ENCODE measurements around the gene ARL10.

Gene ARL10

DNA sequence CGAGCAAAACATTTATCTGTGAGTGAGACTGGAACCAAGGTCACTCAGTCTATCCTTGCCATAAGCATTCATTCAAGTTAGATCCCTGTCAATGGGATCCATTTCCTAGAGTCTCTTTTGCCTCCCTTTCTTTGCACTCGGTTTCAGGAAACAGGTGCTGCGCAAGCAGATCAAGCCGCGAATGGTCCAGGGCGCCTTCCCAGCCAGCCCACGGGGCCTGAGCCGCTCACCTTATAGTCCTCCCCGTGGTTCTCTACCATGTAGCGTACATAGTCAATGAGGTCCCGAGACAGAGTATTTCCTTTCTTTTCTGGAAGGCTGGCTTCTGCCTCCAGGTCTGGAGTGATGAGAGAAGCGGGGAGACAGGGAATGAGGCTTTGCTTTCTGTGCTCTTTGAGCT lies 19.7 kb downstream of the ARL10 start:
- Histone ChIP-seq H3K36me3 (ENCODE audit: control insufficient read depth, insufficient read depth, low read length) (no peaks in the 10 kb centered on the region), H3K4me1 (ENCODE audit: control insufficient read depth, insufficient read depth, low read length) (peaks cover 13% of the 10 kb centered on the region)

DNA sequence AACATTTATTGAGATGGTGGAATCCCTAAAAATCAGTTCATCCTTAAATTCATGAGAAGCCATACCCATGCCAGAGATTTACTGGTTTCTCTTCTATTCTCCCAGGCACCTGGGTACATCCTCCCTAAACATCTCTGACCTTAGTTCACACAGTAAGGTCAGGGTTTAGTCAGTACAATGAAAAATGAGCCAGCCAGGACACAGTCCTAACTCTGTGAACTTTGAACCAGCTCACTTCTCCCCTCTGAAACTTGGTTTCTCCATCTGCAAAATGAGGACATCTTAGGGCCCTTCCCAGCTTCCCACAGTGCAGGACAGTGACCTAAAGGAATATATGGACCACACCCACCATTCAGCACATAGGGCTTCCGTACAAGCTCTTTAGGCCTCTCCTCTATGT lies 21.2 kb downstream of the ARL10 start:
- Histone ChIP-seq H3K4me3 (ENCODE audit: low read length) (no peak overlapping the region), H3K9me3 (ENCODE audit: control insufficient read depth, low read length) (no peaks in the 10 kb centered on the region), H3K27me3 (ENCODE audit: control insufficient read depth, insufficient read depth, low read length) (no peaks in the 10 kb centered on the region), H3K36me3 (ENCODE audit: control insufficient read depth, insufficient read depth, low read length) (no peaks in the 10 kb centered on the region), H3K9ac (ENCODE audit: low read length) (no peak overlapping the region), H3K4me1 (ENCODE audit: control insufficient read depth, insufficient read depth, low read length) (peaks cover 13% of the 10 kb centered on the region)

More for the DNA sequence above, 19.7 kb downstream of the ARL10 start:
- Histone ChIP-seq H3K9me3 (ENCODE audit: control insufficient read depth, low read length) (no peaks in the 10 kb centered on the region), H3K9ac (ENCODE audit: low read length) (no peak overlapping the region), H3K4me3 (ENCODE audit: low read length) (no peak overlapping the region), H3K27me3 (ENCODE audit: control insufficient read depth, insufficient read depth, low read length) (no peaks in the 10 kb centered on the region)

- peaks cover 13% of the 10 kb centered on the region for H3K4me1 ChIP-seq (ENCODE audit: control insufficient read depth, insufficient read depth, low read length)
- no peaks in the 10 kb centered on the region for H3K27me3 ChIP-seq (ENCODE audit: control insufficient read depth, insufficient read depth, low read length)
- H3K4me3 ChIP-seq (ENCODE audit: low read length): peak overlapping the region; percentile 95
- no peaks in the 10 kb centered on the region for H3K36me3 ChIP-seq (ENCODE audit: control insufficient read depth, insufficient read depth, low read length)
- H3K9me3 ChIP-seq (ENCODE audit: control insufficient read depth, low read length): no peaks in the 10 kb centered on the region
- peak overlapping the region; percentile 95 for H3K9ac ChIP-seq (ENCODE audit: low read length)
Observed at GRCh38 chr5:176387384-176387925, 22.2 kb downstream of the ARL10 start.

- H3K36me3 ChIP-seq (ENCODE audit: control insufficient read depth, insufficient read depth, low read length): peaks cover 3% of the 10 kb centered on the region
- H3K4me3 ChIP-seq (ENCODE audit: low read length): peak overlapping the region; percentile 95
- peaks cover 13% of the 10 kb centered on the region for H3K4me1 ChIP-seq (ENCODE audit: control insufficient read depth, insufficient read depth, low read length)
- H3K9ac ChIP-seq (ENCODE audit: low read length): peak overlapping the region; percentile 95
- H3K9me3 ChIP-seq (ENCODE audit: control insufficient read depth, low read length): no peaks in the 10 kb centered on the region
- no peaks in the 10 kb centered on the region for H3K27me3 ChIP-seq (ENCODE audit: control insufficient read depth, insufficient read depth, low read length)
Observed at GRCh38 chr5:176388003-176388443, 22.7 kb downstream of the ARL10 start.

DNA sequence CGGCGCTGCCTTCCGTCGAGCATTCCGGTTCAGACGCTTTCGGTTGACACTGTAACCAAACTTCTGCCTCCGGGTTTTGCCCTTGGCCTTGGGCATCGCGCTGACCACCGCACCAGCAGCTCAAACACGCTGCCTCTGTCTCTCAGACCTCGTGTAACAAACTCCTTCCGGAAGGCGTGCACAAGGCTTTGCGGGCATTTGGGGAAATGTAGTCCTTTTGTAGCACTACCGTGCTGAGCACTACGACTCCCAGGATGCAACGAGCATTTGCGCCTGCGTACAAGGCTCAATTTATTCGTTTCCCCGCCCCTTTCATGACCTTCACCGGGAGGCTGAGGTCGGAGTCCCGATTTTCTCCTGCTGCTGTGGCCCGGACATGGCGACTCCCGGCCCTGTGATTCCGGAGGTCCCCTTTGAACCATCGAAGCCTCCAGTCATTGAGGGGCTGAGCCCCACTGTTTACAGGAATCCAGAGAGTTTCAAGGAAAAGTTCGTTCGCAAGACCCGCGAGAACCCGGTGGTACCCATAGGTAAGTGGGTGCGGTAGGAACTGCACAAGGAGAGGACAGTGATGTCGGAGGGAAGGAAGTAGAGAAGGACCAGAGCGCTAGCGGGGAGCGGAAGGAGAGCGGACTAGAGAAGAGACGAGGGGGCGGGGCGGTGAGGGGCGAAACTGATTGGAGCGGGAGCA lies 23.3 kb downstream of the ARL10 start, which contains the start of the genes HIGD2A and NOP16:
HIGD2A (plus strand) TSS at position 308 of the 691 bp plus-strand sequence; CDS start at position 377, 69 bp downstream.
NOP16 (minus strand) TSS at position 155 of the 691 bp plus-strand sequence; CDS start at position 96, 59 bp downstream.
- peak within 1 kb of the TSS; percentile 95 for H3K9ac ChIP-seq (ENCODE audit: low read length)
- H3K36me3 ChIP-seq (ENCODE audit: control insufficient read depth, insufficient read depth, low read length): peaks cover 5% of the 10 kb centered on the region
- peaks cover 13% of the 10 kb centered on the region for H3K4me1 ChIP-seq (ENCODE audit: control insufficient read depth, insufficient read depth, low read length)
- H3K9me3 ChIP-seq (ENCODE audit: control insufficient read depth, low read length): no peaks in the 10 kb centered on the region
- peak within 1 kb of the TSS; percentile 98 for H3K4me3 ChIP-seq (ENCODE audit: low read length)
- H3K27me3 ChIP-seq (ENCODE audit: control insufficient read depth, insufficient read depth, low read length): no peaks in the 10 kb centered on the region

DNA sequence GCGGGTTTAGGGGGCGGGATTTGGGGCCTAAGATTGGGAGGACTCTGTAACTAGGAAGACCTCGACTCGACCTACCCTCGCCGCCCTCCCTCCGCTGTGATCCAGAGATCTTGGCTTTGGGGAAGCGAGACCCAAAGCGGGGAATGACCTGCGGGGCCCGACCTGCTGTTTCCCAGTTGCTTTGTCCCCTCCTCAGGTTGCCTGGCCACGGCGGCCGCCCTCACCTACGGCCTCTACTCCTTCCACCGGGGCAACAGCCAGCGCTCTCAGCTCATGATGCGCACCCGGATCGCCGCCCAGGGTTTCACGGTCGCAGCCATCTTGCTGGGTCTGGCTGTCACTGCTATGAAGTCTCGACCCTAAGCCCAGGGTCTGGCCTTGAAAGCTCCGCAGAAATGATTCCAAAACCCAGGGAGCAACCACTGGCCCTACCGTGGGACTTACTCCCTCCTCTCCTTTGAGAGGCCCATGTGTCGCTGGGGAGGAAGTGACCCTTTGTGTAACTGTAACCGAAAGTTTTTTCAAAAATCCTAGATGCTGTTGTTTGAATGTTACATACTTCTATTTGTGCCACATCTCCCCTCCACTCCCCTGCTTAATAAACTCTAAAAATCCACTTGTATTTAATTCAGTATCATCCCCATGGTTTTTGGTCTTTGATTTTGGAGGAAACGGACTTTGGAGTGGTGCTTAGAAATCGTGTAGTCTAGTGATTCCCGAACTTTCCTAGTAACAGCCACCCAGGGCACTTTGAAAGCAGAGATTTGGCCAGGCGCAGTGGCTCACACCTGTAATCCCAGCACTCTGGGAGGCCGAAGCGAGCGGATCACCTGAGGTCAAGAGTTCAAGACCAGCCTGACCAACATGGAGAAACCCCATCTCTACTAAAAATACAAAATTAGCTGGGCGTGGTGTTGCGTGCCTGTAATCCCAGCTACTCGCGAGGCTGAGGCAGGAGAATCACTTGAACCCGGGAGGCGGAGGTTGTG lies 24.1 kb downstream of the ARL10 start:
- Histone ChIP-seq H3K4me1 (ENCODE audit: control insufficient read depth, insufficient read depth, low read length) (peaks cover 13% of the 10 kb centered on the region), H3K9ac (ENCODE audit: low read length) (peak overlapping the region; percentile 95), H3K9me3 (ENCODE audit: control insufficient read depth, low read length) (no peaks in the 10 kb centered on the region), H3K4me3 (ENCODE audit: low read length) (peak overlapping the region; percentile 98), H3K27me3 (ENCODE audit: control insufficient read depth, insufficient read depth, low read length) (no peaks in the 10 kb centered on the region), H3K36me3 (ENCODE audit: control insufficient read depth, insufficient read depth, low read length) (peaks cover 5% of the 10 kb centered on the region)

- Histone ChIP-seq H3K27me3 (ENCODE audit: control insufficient read depth, insufficient read depth, low read length) (no peaks in the 10 kb centered on the region), H3K4me3 (ENCODE audit: low read length) (no peak overlapping the region), H3K9me3 (ENCODE audit: control insufficient read depth, low read length) (no peaks in the 10 kb centered on the region), H3K4me1 (ENCODE audit: control insufficient read depth, insufficient read depth, low read length) (peaks cover 13% of the 10 kb centered on the region), H3K9ac (ENCODE audit: low read length) (no peak overlapping the region), H3K36me3 (ENCODE audit: control insufficient read depth, insufficient read depth, low read length) (peaks cover 14% of the 10 kb centered on the region)
Observed at GRCh38 chr5:176391479-176391878, 26.2 kb downstream of the ARL10 start.

- Histone ChIP-seq H3K4me3 (ENCODE audit: low read length) (no peak overlapping the region), H3K27me3 (ENCODE audit: control insufficient read depth, insufficient read depth, low read length) (no peaks in the 10 kb centered on the region), H3K9me3 (ENCODE audit: control insufficient read depth, low read length) (no peaks in the 10 kb centered on the region), H3K4me1 (ENCODE audit: control insufficient read depth, insufficient read depth, low read length) (peaks cover 9% of the 10 kb centered on the region), H3K36me3 (ENCODE audit: control insufficient read depth, insufficient read depth, low read length) (peaks cover 18% of the 10 kb centered on the region), H3K9ac (ENCODE audit: low read length) (no peak overlapping the region)
Observed at GRCh38 chr5:176391999-176392398, 26.7 kb downstream of the ARL10 start.

GRCh38 chr5:176392526-176392925 lies 27.2 kb downstream of the ARL10 start:
- H3K36me3 ChIP-seq (ENCODE audit: control insufficient read depth, insufficient read depth, low read length): peaks cover 19% of the 10 kb centered on the region
- H3K9me3 ChIP-seq (ENCODE audit: control insufficient read depth, low read length): no peaks in the 10 kb centered on the region
- H3K4me1 ChIP-seq (ENCODE audit: control insufficient read depth, insufficient read depth, low read length): peaks cover 4% of the 10 kb centered on the region

GRCh38 chr5:176394096-176394495 lies 28.8 kb downstream of the ARL10 start:
- Histone ChIP-seq H3K27me3 (ENCODE audit: control insufficient read depth, insufficient read depth, low read length) (no peaks in the 10 kb centered on the region), H3K4me3 (ENCODE audit: low read length) (no peak overlapping the region), H3K4me1 (ENCODE audit: control insufficient read depth, insufficient read depth, low read length) (no peaks in the 10 kb centered on the region), H3K36me3 (ENCODE audit: control insufficient read depth, insufficient read depth, low read length) (peaks cover 26% of the 10 kb centered on the region), H3K9me3 (ENCODE audit: control insufficient read depth, low read length) (no peaks in the 10 kb centered on the region), H3K9ac (ENCODE audit: low read length) (no peak overlapping the region)

More at GRCh38 chr5:176392526-176392925, 27.2 kb downstream of the ARL10 start:
- H3K4me3 ChIP-seq (ENCODE audit: low read length): no peak overlapping the region
- no peak overlapping the region for H3K9ac ChIP-seq (ENCODE audit: low read length)
- no peaks in the 10 kb centered on the region for H3K27me3 ChIP-seq (ENCODE audit: control insufficient read depth, insufficient read depth, low read length)

GRCh38 chr5:176394881-176395675 lies 29.8 kb downstream of the ARL10 start:
- Histone ChIP-seq H3K9ac (ENCODE audit: low read length) (no peak overlapping the region), H3K9me3 (ENCODE audit: control insufficient read depth, low read length) (no peaks in the 10 kb centered on the region), H3K4me1 (ENCODE audit: control insufficient read depth, insufficient read depth, low read length) (peaks cover under 1% of the 10 kb centered on the region), H3K36me3 (ENCODE audit: control insufficient read depth, insufficient read depth, low read length) (peaks cover 26% of the 10 kb centered on the region), H3K4me3 (ENCODE audit: low read length) (no peak overlapping the region), H3K27me3 (ENCODE audit: control insufficient read depth, insufficient read depth, low read length) (no peaks in the 10 kb centered on the region)

All from mucosa of stomach (tissue), 1 donor.